H9 (cell line): ENCODE measurements around the gene STAMBP. TPM values are rescaled to one million over a fixed set of nuclear protein-coding genes. Genes with fewer than 3 reads are reported as not detected.

ENCODE experiments used
- DNase-seq: peaks from one replicate; pipeline ENCODE4 v3.0.0-alpha.2; 2017
- H2AFZ ChIP-seq: one replicate; pipeline ENCODE4 v1.6.1; 2013; ENCODE audit warnings: mild to moderate bottlenecking, low read length, control low read depth, moderate library complexity
- H2AK5ac ChIP-seq: 2 replicates; pipeline ENCODE4 v1.6.1; 2013; ENCODE audit warnings: low read length, control low read depth, mixed read lengths; ENCODE audit not compliant: insufficient read length
- H2BK120ac ChIP-seq: one replicate; pipeline ENCODE4 v1.6.1; 2013; ENCODE audit warnings: low read depth, mild to moderate bottlenecking, low read length, control low read depth, inconsistent platforms; ENCODE audit not compliant: poor library complexity, severe bottlenecking
- H2BK12ac ChIP-seq: 2 replicates; pipeline ENCODE4 v1.6.1; 2013; ENCODE audit warnings: low read length, control low read depth, mixed read lengths, low read depth; ENCODE audit not compliant: insufficient read length
- H2BK15ac ChIP-seq: 2 replicates; pipeline ENCODE4 v1.6.1; 2013; ENCODE audit warnings: low read depth, low read length, control low read depth
- H2BK20ac ChIP-seq: one replicate; pipeline ENCODE4 v1.6.1; 2013; ENCODE audit warnings: low read depth, mild to moderate bottlenecking, low read length, control low read depth, inconsistent platforms; ENCODE audit not compliant: poor library complexity, severe bottlenecking
- H2BK5ac ChIP-seq: 2 replicates; pipeline ENCODE4 v1.6.1; 2013; ENCODE audit warnings: low read length, control low read depth, mixed read lengths; ENCODE audit not compliant: insufficient read length
- H3K14ac ChIP-seq: 2 replicates; pipeline ENCODE4 v1.6.1; 2013; ENCODE audit warnings: low read length, control low read depth; ENCODE audit not compliant: insufficient read depth
- H3K18ac ChIP-seq: 2 replicates; pipeline ENCODE4 v1.6.1; 2013; ENCODE audit warnings: low read depth, mild to moderate bottlenecking, mixed read lengths, low read length, control low read depth; ENCODE audit not compliant: insufficient read length
- H3K23ac ChIP-seq: 2 replicates; pipeline ENCODE4 v1.6.1; 2013; ENCODE audit warnings: low read length, control low read depth, mixed read lengths, low read depth; ENCODE audit not compliant: insufficient read length
- H3K23me2 ChIP-seq: 2 replicates; pipeline ENCODE4 v1.6.1; 2013; ENCODE audit warnings: low read depth, mild to moderate bottlenecking, mixed read lengths, low read length, control low read depth; ENCODE audit not compliant: insufficient read length, poor library complexity, severe bottlenecking
- H3K27ac ChIP-seq: 2 replicates; pipeline ENCODE4 v1.5.1; 2013; ENCODE audit warnings: low read length, control low read depth, mixed read lengths, low read depth; ENCODE audit not compliant: insufficient read length
- H3K27me3 ChIP-seq: 2 replicates; pipeline ENCODE4 v1.6.1; 2013; ENCODE audit warnings: low read length, control low read depth, inconsistent platforms; ENCODE audit not compliant: insufficient read depth
- H3K4ac ChIP-seq: 2 replicates; pipeline ENCODE4 v1.6.1; 2013; ENCODE audit warnings: low read depth, mild to moderate bottlenecking, control low read depth, inconsistent platforms, low read length, moderate library complexity
- H3K4me1 ChIP-seq: 2 replicates; pipeline ENCODE4 v1.6.1; 2013; ENCODE audit warnings: low read length, control low read depth, inconsistent platforms; ENCODE audit not compliant: insufficient read depth
- H3K4me2 ChIP-seq: 2 replicates; pipeline ENCODE4 v1.6.1; 2013; ENCODE audit warnings: low read length, control low read depth, mixed read lengths; ENCODE audit not compliant: insufficient read length, insufficient read depth
- H3K56ac ChIP-seq: 2 replicates; pipeline ENCODE4 v1.6.1; 2013; ENCODE audit warnings: low read depth, mild to moderate bottlenecking, mixed read lengths, low read length, control low read depth; ENCODE audit not compliant: insufficient read length
- H3K79me1 ChIP-seq: 2 replicates; pipeline ENCODE4 v1.6.1; 2013; ENCODE audit warnings: low read depth, mild to moderate bottlenecking, moderate library complexity, low read length, control low read depth, inconsistent platforms; ENCODE audit not compliant: insufficient read depth, poor library complexity, severe bottlenecking
- H3K79me2 ChIP-seq: 2 replicates; pipeline ENCODE4 v1.6.1; 2013; ENCODE audit warnings: low read length, control low read depth, inconsistent platforms; ENCODE audit not compliant: insufficient read depth
- H3K9ac ChIP-seq: 2 replicates; pipeline ENCODE4 v1.6.1; 2013; ENCODE audit warnings: low read length, control low read depth, mixed read lengths; ENCODE audit not compliant: insufficient read length; ENCODE audit errors: extremely low read depth
- H3K9me3 ChIP-seq: one replicate; pipeline ENCODE4 v1.6.1; 2013; ENCODE audit warnings: low read depth, low read length, inconsistent platforms; ENCODE audit not compliant: control insufficient read depth
- H3T11ph ChIP-seq: one replicate; pipeline ENCODE4 v1.6.1; 2013; ENCODE audit warnings: mild to moderate bottlenecking, low read length, control low read depth, inconsistent platforms
- H4K20me1 ChIP-seq: one replicate; pipeline ENCODE4 v1.6.1; 2013; ENCODE audit not compliant: control insufficient read depth, insufficient read length, insufficient read depth
- H4K5ac ChIP-seq: 2 replicates; pipeline ENCODE4 v1.6.1; 2013; ENCODE audit warnings: low read depth, mild to moderate bottlenecking, mixed read lengths, low read length, control low read depth; ENCODE audit not compliant: insufficient read length
- H4K8ac ChIP-seq: replicated peaks from 2 replicates; pipeline ENCODE4 v1.6.1; 2013; ENCODE audit warnings: low read length, control low read depth, mixed read lengths, low read depth; ENCODE audit not compliant: insufficient read length
- H4K91ac ChIP-seq: 2 replicates; pipeline ENCODE4 v1.6.1; 2013; ENCODE audit warnings: low read depth, mild to moderate bottlenecking, moderate library complexity, mixed read lengths, low read length, control low read depth; ENCODE audit not compliant: insufficient read length
- H3K27ac Mint-ChIP-seq, 3 experiments: 2 replicates in 2 of 3; 3 replicates in 1 of 3; pipeline ENCODE4 v1.8.0; 2020 to 2021; ENCODE audit warnings: mixed read lengths in 3 of 3, mild to moderate bottlenecking in 1 of 3, moderate library complexity in 1 of 3
- H3K27me3 Mint-ChIP-seq: 2 replicates; pipeline ENCODE4 v1.8.0; 2021; ENCODE audit warnings: low read depth, mild to moderate bottlenecking, moderate library complexity, mixed read lengths
- H3K36me3 Mint-ChIP-seq, 3 experiments: 2 replicates in 2 of 3; 3 replicates in 1 of 3; pipeline ENCODE4 v1.8.0; 2020 to 2021; ENCODE audit warnings: low read depth in 3 of 3, mixed read lengths in 3 of 3; ENCODE audit not compliant: insufficient read depth in 1 of 3
- H3K4me1 Mint-ChIP-seq, 2 experiments: 2 replicates each; pipeline ENCODE4 v1.8.0; 2020; ENCODE audit warnings: mixed read lengths in 2 of 2
- H3K4me3 Mint-ChIP-seq, 2 experiments: 2 replicates in 1 of 2; 3 replicates in 1 of 2; pipeline ENCODE4 v1.8.0; 2020 to 2021; ENCODE audit warnings: mild to moderate bottlenecking in 2 of 2, mixed read lengths in 2 of 2, moderate library complexity in 1 of 2
- H3K9me3 Mint-ChIP-seq, 2 experiments: 2 replicates in 1 of 2; 3 replicates in 1 of 2; pipeline ENCODE4 v1.8.0; 2020; ENCODE audit warnings: mild to moderate bottlenecking in 2 of 2, mixed read lengths in 2 of 2, moderate library complexity in 1 of 2
- CTCF ChIP-seq: fragments of 200-600 bp; sonication (generic); conservative IDR thresholded peaks from 3 replicates; pipeline ENCODE4 v1.8.0; 2021; ENCODE audit warnings: antibody characterized with exemption, mild to moderate bottlenecking
- WGBS: extraction: QIAGEN DNeasy Blood & Tissue Kit; methylation state at CpG from one replicate; pipeline ENCODE4 v1.1.7; 2013; ENCODE audit warnings: missing lambda C conversion rate, low lambda C conversion rate, mixed read lengths; ENCODE audit not compliant: insufficient read length; ENCODE audit errors: extremely low coverage; 5-methylcytosine and 5-hydroxymethylcytosine counted together
- total RNA-seq: library from RNA; stranded (reverse); gene quantifications from 2 replicates; pipeline ENCODE4 v1.2.1, GENCODE V29; 2021

Gene STAMBP
- total RNA-seq, 1 experiment from 2014 or later = 45.5 TPM

GRCh38 chr2:73821669-73822068 is 7.1 kb upstream of the STAMBP start:
- no peaks in the 10 kb centered on the region for H3K27me3 ChIP-seq
- no peaks in the 10 kb centered on the region for H3K79me1 ChIP-seq
- no CpG with 5 or more reads among the region's 2 CpGs for WGBS
- no peaks in the 10 kb centered on the region for H4K20me1 ChIP-seq
- no peak overlapping the region for H3K18ac ChIP-seq
- H2AFZ ChIP-seq = no peak overlapping the region
- no peak overlapping the region for H3K4me2 ChIP-seq
- no peak for TF ChIP-seq CTCF
- no peak for DNase-seq
- no peak overlapping the region for H3K9ac ChIP-seq
- no peak overlapping the region for H3K4ac ChIP-seq
- H4K8ac ChIP-seq = no peak overlapping the region
- peaks cover 6 to 10% of the 10 kb centered on the region in 2 experiments for H3K4me1 Mint-ChIP-seq
- H3K4me3 Mint-ChIP-seq = no peak overlapping the region
- no peak overlapping the region for H3K27ac ChIP-seq
- peaks cover 28% of the 10 kb centered on the region for H3K27me3 Mint-ChIP-seq
- H2BK5ac ChIP-seq = no peak overlapping the region
- H2AK5ac ChIP-seq = no peak overlapping the region
- H3K56ac ChIP-seq = no peak overlapping the region
- no peak overlapping the region for H3K23ac ChIP-seq
- H3K14ac ChIP-seq = no peak overlapping the region
- H4K91ac ChIP-seq = no peak overlapping the region
- no peak overlapping the region for H2BK20ac ChIP-seq
- H3K27ac Mint-ChIP-seq = no peak overlapping the region
- no peak overlapping the region for H3T11ph ChIP-seq
- H3K36me3 Mint-ChIP-seq = no peaks in the 10 kb centered on the region
- no peaks in the 10 kb centered on the region for H3K9me3 ChIP-seq
- H2BK120ac ChIP-seq = no peak overlapping the region
- no peaks in the 10 kb centered on the region for H3K9me3 Mint-ChIP-seq
- H3K23me2 ChIP-seq = no peaks in the 10 kb centered on the region
- no peaks in the 10 kb centered on the region for H3K79me2 ChIP-seq
- H2BK12ac ChIP-seq = no peak overlapping the region
- H2BK15ac ChIP-seq = no peak overlapping the region
- no peak overlapping the region for H4K5ac ChIP-seq
- no peaks in the 10 kb centered on the region; the same call in 1 of the 2 replicates for H3K4me1 ChIP-seq
